BJ (cell line): ENCODE measurements around the gene SPTB. TPM values are rescaled to one million over a fixed set of nuclear protein-coding genes. Genes with fewer than 3 reads are reported as not detected.

ENCODE experiments used
- CTCF ChIA-PET: fragments of 350-600 bp; formaldehyde crosslinking; extraction: SDS; loops from one replicate; lab custom pipeline; 2021; ENCODE audit warnings: antibody characterized with exemption, inconsistent platforms; lab: Yijun Ruan, JAX
- POLR2A ChIA-PET: fragments of 300-600 bp; sonication (Branson Sonifier 250); formaldehyde crosslinking; extraction: SDS; loops from one replicate; lab custom pipeline; 2021; ENCODE audit warnings: antibody characterized with exemption; lab: Charles Lee
- DNase-seq: peaks from one replicate; pipeline ENCODE4 v3.0.0-alpha.2; 2011; ENCODE audit warnings: low read depth
- H3K27me3 ChIP-seq: 2 replicates; pipeline ENCODE4 v1.6.0; 2011; ENCODE audit warnings: low read length; ENCODE audit not compliant: control insufficient read depth, insufficient read depth
- H3K36me3 ChIP-seq: 2 replicates; pipeline ENCODE4 v1.5.1; 2011; ENCODE audit warnings: low read length; ENCODE audit not compliant: control insufficient read depth, insufficient read depth
- H3K4me3 ChIP-seq: 2 replicates; pipeline ENCODE4 v1.5.1; 2011; ENCODE audit warnings: low read depth, mild to moderate bottlenecking, control low read depth, low read length
- polyA plus RNA-seq: library from polyadenylated mRNA; depleted of rRNA; stranded (reverse); fragments of >200 nt; gene quantifications from 2 replicates; pipeline ENCODE4 v1.2.3, GENCODE V29; 2011
- TF ChIP-seq, protein P1 (sequence below): IDR thresholded peaks from 2 replicates; pipeline ENCODE4 v1.5.1; 2011; ENCODE audit warnings: low read depth, mild to moderate bottlenecking, control low read depth, inconsistent platforms, low read length, moderate library complexity; ENCODE audit not compliant: insufficient read depth

Gene SPTB
- polyA plus RNA-seq, 1 experiment: 0.02 TPM

- peaks cover 24% of the 10 kb centered on the region for H3K27me3 ChIP-seq
- no peak for DNase-seq
- TF ChIP-seq, protein P1, sequence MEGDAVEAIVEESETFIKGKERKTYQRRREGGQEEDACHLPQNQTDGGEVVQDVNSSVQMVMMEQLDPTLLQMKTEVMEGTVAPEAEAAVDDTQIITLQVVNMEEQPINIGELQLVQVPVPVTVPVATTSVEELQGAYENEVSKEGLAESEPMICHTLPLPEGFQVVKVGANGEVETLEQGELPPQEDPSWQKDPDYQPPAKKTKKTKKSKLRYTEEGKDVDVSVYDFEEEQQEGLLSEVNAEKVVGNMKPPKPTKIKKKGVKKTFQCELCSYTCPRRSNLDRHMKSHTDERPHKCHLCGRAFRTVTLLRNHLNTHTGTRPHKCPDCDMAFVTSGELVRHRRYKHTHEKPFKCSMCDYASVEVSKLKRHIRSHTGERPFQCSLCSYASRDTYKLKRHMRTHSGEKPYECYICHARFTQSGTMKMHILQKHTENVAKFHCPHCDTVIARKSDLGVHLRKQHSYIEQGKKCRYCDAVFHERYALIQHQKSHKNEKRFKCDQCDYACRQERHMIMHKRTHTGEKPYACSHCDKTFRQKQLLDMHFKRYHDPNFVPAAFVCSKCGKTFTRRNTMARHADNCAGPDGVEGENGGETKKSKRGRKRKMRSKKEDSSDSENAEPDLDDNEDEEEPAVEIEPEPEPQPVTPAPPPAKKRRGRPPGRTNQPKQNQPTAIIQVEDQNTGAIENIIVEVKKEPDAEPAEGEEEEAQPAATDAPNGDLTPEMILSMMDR: no peak
- no peaks in the 10 kb centered on the region for H3K36me3 ChIP-seq
- no peak overlapping the region for H3K4me3 ChIP-seq
- POLR2A ChIA-PET: no interaction called here
- CTCF ChIA-PET: interaction anchor here (1.1 to 1.9 kb wide), 4 partner anchors 9 to 92 kb away, joined by 3 to 6 read pairs (median 3); no protein-coding TSS in a partner anchor
These were observed 22.9 kb downstream of the SPTB start for GRCh38 chr14:64856529-64857445.

GRCh38 chr14:64855721-64856528, 23.8 kb downstream of the SPTB start:
- POLR2A ChIA-PET: no interaction called here
- TF ChIP-seq, protein P1: no peak
- Histone ChIP-seq H3K36me3 (no peaks in the 10 kb centered on the region), H3K4me3 (no peak overlapping the region), H3K27me3 (peaks cover 23% of the 10 kb centered on the region)
- CTCF ChIA-PET: interaction anchor here (1.1 to 1.9 kb wide), 4 partner anchors 9 to 91 kb away, joined by 3 to 6 read pairs (median 3); no protein-coding TSS in a partner anchor
- DNase-seq: no peak

- TF ChIP-seq, protein P1: no peak
- no peak for DNase-seq
- ChIA-PET POLR2A (no interaction called here), CTCF (no interaction called here)
- Histone ChIP-seq H3K4me3 (no peak overlapping the region), H3K36me3 (no peaks in the 10 kb centered on the region), H3K27me3 (peaks cover 19% of the 10 kb centered on the region)
These were observed 29.2 kb downstream of the SPTB start for GRCh38 chr14:64850369-64851137.

GRCh38 chr14:64849940-64850339, 29.8 kb downstream of the SPTB start:
- H3K4me3 ChIP-seq: no peak overlapping the region
- no peak for DNase-seq
- no peaks in the 10 kb centered on the region for H3K36me3 ChIP-seq
- peaks cover 19% of the 10 kb centered on the region for H3K27me3 ChIP-seq
- ChIA-PET CTCF (no interaction called here), POLR2A (no interaction called here)
- TF ChIP-seq, protein P1: no peak
